HG03442 (cell line): ENCODE data around the gene GRHL3.

Experiments used
- ATAC-seq: cut with Tn5 transposase; IDR thresholded peaks from one replicate; pipeline ENCODE4 v1.9.1; 2021; ENCODE audit warnings: mild to moderate bottlenecking, moderate library complexity; ENCODE audit not compliant: unreplicated experiment

GRHL3 gene

GRCh38 chr1:24366707-24367106 lies 47.5 kb downstream of the GRHL3 start:
- ATAC-seq, result no peak

GRCh38 chr1:24369199-24369598 lies 50.0 kb downstream of the GRHL3 start:
- ATAC-seq, result no peak

GRCh38 chr1:24369801-24370200 lies 50.6 kb downstream of the GRHL3 start:
- no peak for ATAC-seq

GRCh38 chr1:24373044-24373443 lies 53.9 kb downstream of the GRHL3 start:
- ATAC-seq, result no peak

GRCh38 chr1:24373710-24374109 lies 54.6 kb downstream of the GRHL3 start:
- ATAC-seq, result no peak

GRCh38 chr1:24374891-24375786 lies 56.0 kb downstream of the GRHL3 start:
- ATAC-seq, result no peak

GRCh38 chr1:24379733-24380315 lies 60.7 kb downstream of the GRHL3 start:
- ATAC-seq, result no peak

- ATAC-seq, result no peak
Measured at GRCh38 chr1:24380508-24380907, 61.4 kb downstream of the GRHL3 start.

- no peak for ATAC-seq
Measured at GRCh38 chr1:24381256-24381655, 62.1 kb downstream of the GRHL3 start.

- no peak for ATAC-seq
Measured at GRCh38 chr1:24382165-24382577, 63.0 kb downstream of the GRHL3 start.

GRCh38 chr1:24383381-24383940 lies 64.3 kb downstream of the GRHL3 start:
- no peak for ATAC-seq

- ATAC-seq, result no peak
Measured at GRCh38 chr1:24384251-24385090, 65.3 kb downstream of the GRHL3 start.

GRCh38 chr1:24385160-24385940 lies 66.2 kb downstream of the GRHL3 start:
- no peak for ATAC-seq

GRCh38 chr1:24386241-24386640 lies 67.1 kb downstream of the GRHL3 start:
- ATAC-seq, result no peak

- no peak for ATAC-seq
Measured at GRCh38 chr1:24386931-24387330, 67.8 kb downstream of the GRHL3 start.

GRCh38 chr1:24387636-24388175 lies 68.5 kb downstream of the GRHL3 start:
- no peak for ATAC-seq

GRCh38 chr1:24388331-24388885 lies 69.3 kb downstream of the GRHL3 start:
- no peak for ATAC-seq

- no peak for ATAC-seq
Measured at GRCh38 chr1:24389231-24389678, 70.1 kb downstream of the GRHL3 start.

- ATAC-seq, result no peak
Measured at GRCh38 chr1:24390924-24391782, 72.0 kb downstream of the GRHL3 start.
